SH-SY5Y (cell line): ENCODE results near the gene CCDC85C.
A peak's percentile ranks its signal among the peaks of the same experiment; 100 is the strongest.

Experiments used
- GATA2 ChIP-seq: IDR thresholded peaks from 2 replicates; pipeline ENCODE4 v1.6.1; 2011; ENCODE audit warnings: mild to moderate bottlenecking, low read depth, low read length
- GATA3 ChIP-seq: IDR thresholded peaks from 2 replicates; pipeline ENCODE4 v1.6.1; 2011; ENCODE audit warnings: low read depth, mild to moderate bottlenecking, low read length, moderate library complexity

Gene CCDC85C

DNA sequence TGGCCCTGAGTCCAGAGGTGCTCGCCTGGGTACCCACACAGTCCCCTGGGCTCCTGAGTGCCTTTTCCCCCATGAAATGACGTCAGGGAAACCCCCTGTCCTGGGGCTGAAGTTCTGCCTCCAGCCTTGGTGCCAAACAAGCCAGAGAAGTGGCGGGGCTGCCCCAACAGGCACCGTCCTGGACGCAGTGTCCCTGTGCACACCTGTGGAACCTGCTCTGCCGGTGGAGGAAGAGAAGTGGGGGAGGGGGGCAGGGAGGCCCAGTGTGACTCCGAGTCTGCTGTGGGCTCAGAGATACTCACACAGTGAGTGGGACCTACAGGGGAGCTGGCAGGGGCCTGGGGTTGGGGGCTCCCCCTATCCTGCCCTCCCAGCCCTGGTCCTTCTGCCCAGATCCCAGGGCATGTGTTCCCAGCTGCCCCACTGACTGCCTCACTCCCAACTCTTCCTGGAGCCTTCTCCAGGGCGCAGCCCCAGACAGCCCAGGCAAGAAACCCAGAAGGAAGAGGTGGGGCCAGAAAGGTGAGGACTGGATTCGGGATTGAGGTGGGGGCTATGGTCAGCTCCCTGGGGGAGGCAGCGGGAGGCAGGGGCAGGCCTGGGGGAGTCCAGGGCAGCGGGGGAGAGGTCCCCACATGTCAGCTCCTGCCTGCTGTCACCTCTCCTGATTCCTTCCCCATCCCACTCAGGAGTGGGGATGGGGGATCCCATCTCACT, 24.7 kb downstream of the CCDC85C start:
- TF ChIP-seq GATA3: no peak
- no peak for TF ChIP-seq GATA2

DNA sequence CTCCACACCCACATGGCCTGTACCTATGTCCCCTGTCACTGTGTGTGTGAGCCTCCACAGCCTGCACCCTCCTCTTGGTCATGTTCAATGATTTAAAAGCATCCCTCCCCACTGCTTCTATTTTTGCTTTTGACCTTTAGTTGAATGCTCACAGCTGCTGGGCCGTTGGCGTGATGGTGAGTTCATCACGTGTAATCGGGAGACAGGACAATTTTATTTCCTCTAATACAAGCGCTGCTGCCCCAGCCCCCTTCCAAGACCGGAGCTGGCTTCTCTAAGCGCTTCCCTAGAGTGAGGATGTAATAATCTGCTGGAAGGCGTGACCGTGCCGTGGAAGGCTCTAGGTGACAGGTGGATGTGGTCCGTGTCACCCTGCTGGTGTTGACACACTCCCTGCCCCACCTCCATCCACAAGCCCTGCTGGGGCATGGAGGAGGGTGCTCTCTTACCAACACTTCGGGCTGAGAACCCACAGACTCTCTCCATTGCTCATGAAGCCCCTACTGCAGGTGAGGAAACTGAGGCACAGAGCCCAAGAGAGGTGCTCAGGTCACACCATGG, 25.4 kb downstream of the CCDC85C start:
- TF ChIP-seq GATA2: no peak

DNA sequence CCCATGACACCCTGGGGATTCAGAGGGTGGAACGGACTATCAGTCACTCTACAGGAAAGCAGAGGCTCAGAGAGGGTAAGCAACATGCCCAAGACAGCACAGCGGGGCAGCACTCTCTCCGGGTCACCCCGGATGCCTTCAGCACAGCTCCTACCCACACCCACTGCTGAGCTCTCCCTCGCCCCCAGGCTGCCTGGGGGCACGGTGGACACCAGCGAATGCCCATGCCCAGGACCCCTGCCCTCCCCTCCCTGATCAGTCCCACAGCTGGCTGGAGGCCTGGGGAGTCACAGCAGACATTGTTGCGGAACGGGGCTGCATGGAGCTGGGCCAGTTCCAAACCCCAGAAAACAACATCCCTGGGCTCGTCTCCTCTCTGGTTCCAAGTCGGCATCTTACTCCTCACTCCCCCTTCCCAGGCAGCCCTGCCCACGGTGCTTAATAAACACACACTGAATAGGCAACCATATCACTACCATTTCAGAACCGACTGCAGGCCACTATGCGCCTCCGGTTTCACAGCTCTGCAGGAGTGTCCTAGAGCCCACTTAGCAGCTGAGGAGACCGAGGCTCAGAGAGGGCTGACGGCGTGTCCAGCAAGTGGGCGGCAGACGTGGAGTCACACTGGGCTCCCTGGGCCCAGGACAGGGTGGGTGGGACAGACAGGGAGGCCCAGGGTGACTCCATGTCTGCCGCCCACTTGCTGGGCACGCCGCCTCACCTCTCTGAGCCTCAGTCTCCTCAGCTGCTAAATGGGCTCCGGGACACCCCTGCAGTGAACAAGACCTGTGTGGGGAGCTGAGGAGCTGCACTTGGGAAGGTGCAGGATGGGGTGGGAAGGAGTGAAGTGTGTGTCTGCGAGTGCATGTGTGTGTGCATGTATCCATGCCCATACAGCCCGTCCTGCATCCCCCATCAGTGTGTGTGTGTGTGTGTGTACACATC, 27.0 kb downstream of the CCDC85C start:
- TF ChIP-seq GATA3 (no peak), GATA2 (no peak)

DNA sequence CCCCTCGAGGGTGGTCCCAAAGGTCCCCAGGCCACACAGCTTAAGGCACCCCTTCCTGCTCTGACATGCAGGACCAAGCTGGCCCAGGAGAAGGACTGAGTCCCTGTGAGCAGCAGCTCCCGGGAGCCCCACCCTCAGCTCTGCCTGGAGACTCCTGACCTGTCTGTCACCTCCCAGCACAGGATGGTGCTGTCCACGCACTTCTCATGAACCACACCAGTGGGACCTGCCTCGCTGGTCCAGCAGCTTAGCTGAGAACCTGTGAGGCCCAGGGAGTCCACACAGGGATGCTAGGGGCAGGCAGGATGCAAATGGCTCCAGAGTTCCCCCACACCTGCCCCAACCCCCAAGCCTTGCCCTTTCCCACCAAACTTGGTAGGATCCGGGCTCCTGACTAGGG, 27.7 kb downstream of the CCDC85C start:
- TF ChIP-seq GATA3: no peak
- TF ChIP-seq GATA2: no peak

DNA sequence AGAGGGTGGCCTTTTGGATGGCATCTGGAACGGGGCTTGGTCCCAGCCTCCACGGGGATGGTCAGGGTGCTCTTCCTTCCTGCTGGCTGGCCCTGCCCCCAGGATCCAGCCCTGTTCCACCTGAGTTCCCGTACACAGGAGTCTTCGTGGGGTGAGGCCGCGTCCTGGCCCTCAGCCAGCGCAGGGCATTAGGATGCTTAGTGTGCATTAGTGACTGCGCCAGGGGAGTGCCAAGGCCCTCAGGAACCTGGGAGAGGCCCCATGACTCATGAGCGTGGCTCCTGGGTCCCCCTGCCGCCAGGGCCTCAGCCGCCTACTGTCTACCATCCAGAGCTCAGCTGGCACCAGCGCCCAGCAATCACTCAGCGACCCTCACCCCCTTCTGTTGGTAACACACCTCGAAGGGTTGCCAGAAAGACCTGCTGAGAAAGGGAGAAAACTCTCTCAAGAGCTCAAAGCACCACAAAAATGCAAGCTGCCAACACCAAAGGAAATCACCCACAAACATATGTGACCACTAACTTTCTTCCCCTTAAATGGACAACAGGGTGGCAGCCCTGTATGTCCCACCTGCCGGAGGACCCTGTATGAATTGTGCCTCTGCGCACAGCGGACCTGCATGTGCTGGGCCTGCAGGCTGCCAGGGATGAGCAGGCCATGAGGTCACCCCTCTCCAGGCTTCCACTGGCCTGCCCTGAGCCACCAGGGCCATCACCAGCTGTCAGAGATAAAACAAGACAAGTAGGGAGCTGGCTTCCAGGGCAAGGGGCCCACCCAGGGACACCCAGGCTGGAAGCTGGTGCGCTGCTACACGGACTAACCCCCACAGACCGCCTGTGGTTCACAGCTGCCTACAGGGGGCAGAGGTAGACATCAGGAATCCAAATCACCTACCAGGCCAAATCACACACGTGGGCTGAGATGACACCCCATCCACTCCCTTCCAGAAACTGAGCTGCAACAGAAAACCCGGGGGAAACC, 28.7 kb downstream of the CCDC85C start:
- TF ChIP-seq GATA2 (peak; percentile 15; the same call in 1 of the 2 replicates), GATA3 (no peak)

DNA sequence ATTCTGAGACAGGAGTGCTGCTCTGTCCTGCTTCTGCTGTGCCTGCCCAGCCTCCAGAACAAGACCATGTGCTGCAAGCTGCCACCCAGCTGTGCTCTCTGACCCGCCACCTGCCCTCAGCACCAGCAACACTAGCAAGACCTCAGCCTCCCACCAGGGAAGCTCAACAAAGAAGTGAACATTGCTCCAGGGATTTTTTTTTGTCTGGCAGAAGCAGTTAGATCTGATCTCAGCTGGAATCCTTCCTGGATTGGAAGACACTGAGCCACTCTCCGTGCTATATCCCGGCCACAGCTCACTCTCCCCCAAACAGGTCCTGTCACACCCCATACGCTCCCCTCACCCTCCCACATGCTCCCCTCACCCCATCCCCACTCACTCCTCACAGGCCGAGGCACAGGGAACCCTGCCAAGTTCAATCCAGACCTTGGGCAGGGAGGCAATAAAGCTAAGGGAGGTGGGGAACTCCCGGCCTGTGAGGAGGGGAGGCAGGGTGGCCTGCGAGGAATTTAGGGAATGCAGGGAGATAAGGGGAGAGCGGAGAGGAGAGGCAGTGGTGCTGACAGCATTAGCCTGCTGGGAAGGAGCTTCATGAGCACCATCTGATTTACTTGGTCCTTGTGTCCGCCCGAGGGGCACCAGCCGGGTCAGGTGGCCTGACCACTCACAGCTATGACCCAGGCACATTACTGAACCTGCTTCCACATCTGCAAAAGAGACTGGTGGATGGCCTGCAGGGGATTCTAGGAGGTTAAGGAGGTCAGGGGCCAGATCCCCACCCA, 29.7 kb downstream of the CCDC85C start:
- TF ChIP-seq GATA3: no peak
- peak; percentile 77 for TF ChIP-seq GATA2

DNA sequence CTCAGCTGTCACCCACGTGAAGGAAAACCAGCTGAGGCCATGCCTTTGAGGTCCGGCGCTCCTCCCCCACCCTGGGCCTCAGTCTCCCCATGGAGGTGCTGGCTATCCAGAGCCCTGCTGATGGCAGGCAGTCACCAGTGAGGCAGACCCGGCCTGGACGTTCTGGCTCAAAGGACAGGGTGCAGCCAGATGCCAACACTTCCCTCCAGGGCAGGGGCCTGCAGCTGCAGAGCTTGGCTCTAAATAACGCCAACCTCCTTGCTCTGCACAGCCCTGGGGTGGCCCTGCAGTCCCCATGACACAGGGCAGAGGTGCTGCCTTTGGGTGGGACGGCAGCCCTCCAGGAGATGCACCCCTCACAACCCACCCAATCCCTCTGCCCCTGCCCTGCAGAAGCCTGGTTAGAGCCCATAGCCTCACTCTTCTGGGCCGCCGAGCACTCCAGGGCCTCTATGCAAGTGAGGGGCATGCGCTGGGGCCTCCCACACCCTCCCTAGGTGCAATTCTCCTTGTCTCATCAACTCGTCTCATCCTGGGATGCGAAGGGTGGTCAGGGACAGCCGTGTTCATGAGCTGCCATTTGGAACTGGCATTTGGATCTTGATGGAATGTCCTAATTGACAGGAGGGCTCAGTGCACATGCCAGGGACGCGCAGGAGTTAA, 30.4 kb downstream of the CCDC85C start:
- TF ChIP-seq GATA3 (no peak), GATA2 (no peak)

DNA sequence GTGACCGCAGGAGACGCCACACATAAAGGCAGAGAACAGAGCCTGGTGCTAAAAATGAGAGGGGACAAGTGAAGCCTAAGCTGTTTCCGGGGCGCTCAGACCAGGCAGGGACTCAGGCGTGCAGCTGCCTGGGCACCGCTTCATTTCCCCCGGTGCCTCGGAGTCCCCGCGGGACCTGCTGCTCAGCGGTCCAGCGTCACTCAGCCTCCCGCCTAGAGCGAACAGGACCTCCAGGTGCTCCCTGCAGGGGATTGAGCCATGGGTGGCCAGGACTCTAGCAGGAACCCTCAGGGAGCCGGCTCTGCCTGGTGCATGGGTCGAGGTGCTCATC, 31.0 kb downstream of the CCDC85C start:
- no peak for TF ChIP-seq GATA3
- no peak for TF ChIP-seq GATA2

DNA sequence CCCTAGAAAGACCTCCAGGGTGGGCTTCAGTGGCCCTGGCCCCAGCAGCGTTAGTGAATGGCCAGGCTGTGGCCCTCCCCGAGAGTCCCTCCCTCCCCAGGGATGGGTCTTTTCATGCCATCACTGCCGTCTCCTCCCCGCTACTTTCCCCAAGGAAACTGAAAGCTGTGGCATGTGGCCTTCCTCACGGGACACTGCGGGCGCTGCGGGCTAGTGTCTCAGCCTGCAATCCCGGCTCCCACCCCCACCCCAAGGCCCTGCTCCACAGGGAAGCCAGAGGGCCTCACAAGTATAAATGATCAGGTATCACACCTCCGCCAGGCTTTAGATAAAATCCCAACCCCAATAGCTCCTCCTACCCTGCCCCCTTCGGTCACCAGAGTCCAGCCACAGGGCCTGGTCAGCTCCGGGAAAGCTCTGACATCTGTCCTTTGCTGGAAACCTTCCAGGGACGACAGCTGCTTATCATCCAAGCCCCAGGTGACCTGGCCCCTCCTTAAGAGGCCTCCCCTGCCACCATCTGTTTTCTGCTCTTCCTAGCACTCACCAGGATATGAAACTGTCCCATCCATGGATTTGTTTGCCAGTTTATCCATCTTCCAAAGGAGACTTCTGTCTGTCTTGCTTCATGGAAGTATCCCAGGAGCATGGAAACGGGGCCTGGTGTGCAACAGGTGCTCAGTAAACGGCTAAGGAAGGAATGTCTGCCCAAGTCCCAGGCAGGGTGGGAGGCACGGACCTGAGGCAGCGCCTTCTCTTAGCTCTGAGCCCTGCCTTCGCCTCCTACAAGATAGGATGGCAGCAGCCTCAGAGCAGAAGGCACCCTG, 31.6 kb downstream of the CCDC85C start:
- TF ChIP-seq GATA2 (peak; percentile 75), GATA3 (no peak)

DNA sequence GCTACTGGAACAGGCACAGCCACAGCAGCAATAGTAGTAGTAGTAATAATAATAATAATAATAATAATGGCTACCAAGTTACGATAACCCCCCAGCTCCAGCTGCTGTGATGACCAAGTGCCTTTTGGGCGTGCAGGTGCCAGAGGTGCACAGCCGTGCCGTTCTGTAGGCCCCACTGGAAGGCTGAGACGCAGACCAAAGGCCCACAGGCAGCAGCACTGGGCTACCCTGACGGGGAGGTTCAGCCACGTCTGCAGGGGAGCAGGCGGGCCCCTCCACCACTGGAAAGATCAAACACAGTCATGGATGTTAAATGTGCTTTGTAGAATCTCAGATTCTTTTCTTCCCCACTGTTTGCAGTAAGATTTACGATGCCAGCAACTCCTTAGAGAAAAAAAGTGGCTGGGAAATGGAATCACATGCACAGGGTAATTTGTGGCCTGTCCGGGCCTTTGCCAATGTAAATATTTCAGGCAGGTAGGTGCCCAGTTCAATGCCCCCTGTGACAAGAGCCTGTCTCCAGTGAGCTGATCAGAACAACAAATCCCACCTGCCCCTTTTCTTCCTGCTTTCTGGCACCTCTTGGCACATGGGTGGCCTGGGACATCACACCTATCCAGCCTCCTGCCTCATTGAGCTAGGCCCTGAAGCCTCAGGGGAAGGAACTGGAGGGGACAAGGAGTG, 32.6 kb downstream of the CCDC85C start:
- no peak for TF ChIP-seq GATA3
- no peak for TF ChIP-seq GATA2
